NCI-H2081 treated with DMSO at 0.1 percent for 48 hours (cell line): Measurements from ENCODE around the gene BRCC3.
A peak's percentile ranks its signal among the peaks of the same experiment; 100 is the strongest.

Source experiments
- DNase-seq: peaks from one replicate; lab custom pipeline; 2025; lab: John Stamatoyannopoulos, UW

Gene BRCC3

GRCh38 chrX:155070975-155071693 lies at the start of gene BRCC3, which contains the start of the genes CMC4 and MTCP1:
TSS of gene BRCC3 (plus strand) at chrX:155071508. CDS start at chrX:155071528, 20 bp downstream.
TSS of gene CMC4 (minus strand) at chrX:155071136. CDS start at chrX:155064023, 7,113 bp downstream.
TSS of gene MTCP1 (minus strand) at chrX:155071136. CDS start at chrX:155066010, 5,126 bp downstream.
- no peak for DNase-seq

GRCh38 chrX:155022585-155022984 lies 48.7 kb upstream of the BRCC3 start, which contains the start of gene F8:
TSS of gene F8 (minus strand) at chrX:155022723. CDS start at chrX:155022552, 171 bp downstream.
- DNase-seq: no peak

DNA sequence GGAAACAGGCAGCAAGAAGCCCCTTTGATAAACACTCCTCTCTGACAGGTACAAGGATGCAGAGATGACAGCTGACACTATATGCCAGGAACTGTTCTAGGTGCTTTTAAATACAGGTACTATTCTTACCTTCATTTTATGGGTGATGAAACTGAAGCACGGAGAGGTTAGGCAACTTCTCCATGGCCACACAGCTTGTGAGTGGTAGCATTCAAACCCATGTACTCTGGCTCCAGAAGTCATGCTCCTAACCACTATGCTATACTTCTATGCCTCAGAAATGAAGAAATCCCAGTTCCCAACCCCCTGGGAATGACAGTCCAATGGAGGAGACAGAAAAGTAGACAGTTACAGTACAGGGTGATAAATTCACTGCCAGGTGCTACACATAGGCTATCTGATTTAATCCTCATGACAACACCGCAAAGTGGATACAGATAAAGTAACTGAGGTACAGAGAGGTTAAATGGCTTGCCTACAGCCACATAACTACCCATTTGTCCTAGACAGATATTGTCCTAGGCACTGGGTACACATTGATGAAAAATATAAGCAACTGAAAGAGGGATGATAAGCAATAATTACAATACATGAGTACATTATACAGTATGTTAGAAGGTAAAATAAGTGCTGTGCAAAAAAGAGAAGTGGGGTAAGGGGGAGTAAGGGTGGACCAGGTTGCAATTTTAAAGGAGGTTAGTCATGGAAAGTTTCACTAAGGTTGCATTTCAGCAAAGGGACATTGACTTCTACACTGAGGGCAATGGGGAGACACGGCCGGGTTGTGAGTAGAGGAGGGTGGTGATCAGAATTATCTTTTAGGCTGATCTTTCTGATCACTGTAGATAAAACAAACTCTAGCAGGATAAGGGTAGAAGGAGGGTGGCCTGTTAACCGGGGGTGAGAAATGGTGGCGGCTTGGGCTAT lies 47.1 kb upstream of the BRCC3 start:
- no peak for DNase-seq

DNA sequence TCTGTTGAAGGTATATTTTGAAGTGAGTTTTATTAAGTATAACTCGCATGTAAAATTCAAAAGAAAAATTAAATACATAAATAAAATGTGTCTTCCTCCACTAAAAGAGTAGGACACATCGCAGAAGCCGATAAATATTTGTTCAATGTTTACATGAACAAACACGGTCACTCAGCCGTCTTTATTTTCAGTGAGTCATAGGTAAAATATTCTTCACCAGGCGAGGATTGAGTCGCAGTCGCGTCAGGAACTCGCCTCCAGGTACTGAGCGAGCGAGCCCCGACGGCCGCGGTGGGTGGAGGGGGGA lies 44.9 kb upstream of the BRCC3 start:
- no peak for DNase-seq

DNA sequence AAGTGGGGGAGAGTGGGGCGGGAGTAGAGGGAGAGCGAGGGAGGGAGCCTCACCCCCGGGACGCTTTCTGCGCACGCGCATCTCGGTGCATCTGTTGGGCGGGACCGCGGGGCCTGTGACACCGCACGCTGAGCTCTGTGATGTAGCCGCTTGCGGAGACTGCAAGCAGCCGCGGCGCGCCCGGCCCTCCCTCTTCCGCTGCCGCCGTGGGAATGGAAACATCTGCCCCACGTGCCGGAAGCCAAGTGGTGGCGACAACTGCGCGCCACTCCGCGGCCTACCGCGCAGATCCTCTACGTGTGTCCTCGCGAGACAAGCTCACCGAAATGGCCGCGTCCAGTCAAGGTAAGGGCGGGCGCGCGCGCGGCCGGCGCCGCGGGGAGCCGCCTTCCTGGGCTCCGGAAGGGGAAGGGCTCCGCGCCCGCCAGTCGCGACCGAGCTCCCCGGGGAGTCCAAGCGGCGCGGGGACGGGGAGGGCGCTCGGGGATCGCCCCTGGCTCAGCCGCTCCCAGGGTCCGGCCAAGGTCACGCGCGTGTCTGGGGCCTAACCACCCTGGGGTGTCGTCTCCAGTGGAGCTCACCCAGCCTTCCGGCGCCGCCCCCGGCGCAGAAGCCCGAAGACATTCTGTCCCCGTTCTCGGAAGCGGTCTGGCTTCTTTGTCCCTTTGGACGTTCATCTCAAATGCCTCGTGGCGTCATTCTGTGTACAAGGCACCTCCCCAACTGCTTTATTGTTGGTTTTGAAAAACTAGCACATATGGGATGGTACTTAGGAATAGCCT lies 44.4 kb upstream of the BRCC3 start, which contains the start of gene FUNDC2:
TSS of gene FUNDC2 (plus strand) at position 118 of the 782 bp plus-strand sequence. CDS start at position 213, 95 bp downstream.
- peak; percentile 43 for DNase-seq

DNA sequence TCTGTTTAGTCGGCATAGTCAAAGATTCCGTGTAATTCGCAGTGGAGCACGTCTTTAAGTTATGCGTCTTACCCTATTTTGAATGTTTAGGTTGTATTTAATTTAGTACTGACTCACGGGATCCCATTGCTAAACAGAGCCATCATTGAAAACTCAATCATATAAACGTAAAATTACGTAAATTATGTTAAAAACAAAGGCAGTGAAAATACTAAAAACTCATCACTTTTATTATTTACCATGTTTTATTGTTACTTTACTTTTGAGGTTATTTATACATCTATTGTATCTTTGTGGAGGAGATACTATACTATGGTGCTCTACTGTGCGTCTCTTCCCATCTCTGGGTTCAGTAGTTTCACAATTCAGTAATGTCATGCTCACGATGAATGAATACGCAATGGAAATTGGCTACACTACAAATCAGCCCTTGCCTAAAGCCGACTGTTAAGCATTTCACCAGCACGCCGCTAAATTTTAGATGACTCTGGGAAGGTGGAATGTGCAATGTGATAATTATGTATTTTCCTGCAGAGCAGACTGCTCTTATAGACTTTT lies 43.7 kb upstream of the BRCC3 start:
- no peak for DNase-seq

- DNase-seq: no peak
Measured at GRCh38 chrX:155028129-155028528, 43.2 kb upstream of the BRCC3 start.

GRCh38 chrX:155028877-155029291 lies 42.4 kb upstream of the BRCC3 start:
- DNase-seq: no peak

- no peak for DNase-seq
Measured at GRCh38 chrX:155031657-155032056, 39.7 kb upstream of the BRCC3 start.

GRCh38 chrX:155035688-155036087 lies 35.6 kb upstream of the BRCC3 start:
- no peak for DNase-seq

DNA sequence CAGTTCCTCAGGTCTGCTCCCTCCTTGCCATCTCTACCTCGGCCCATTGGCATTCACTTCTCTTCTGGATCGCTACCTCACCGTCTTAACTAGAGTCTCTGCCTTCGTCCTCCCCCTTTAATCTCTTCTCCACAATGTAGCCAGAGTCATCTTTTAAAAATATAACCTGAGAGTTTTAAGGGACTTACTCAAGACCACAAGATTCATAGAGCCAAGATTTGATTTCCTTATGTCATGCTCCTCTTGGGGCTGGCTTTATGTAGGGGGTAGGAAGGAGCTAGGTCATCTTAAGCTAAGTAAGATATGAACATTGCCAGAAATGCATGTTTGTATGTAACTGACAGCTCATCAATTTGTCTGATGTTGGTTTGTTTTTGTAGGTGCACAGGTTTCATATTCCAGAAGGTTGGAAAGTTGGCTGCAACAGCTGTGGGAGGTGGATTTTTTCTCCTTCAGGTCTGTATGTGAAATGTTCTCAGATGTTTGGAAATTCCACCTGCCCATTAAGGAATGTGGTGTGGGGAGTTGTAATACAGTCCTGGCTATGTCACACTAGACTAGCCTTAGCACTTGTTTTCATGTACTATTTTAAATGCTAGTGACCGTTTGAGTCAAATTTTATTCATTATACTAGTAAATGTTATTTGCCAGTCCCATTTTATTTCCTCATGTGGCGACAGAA lies 25.0 kb upstream of the BRCC3 start:
- DNase-seq: no peak

GRCh38 chrX:155046811-155047528 lies 24.3 kb upstream of the BRCC3 start:
- DNase-seq: no peak

GRCh38 chrX:155048977-155049619 lies 22.2 kb upstream of the BRCC3 start:
- DNase-seq: no peak

- DNase-seq: no peak
Measured at GRCh38 chrX:155052738-155053498, 18.4 kb upstream of the BRCC3 start.

DNA sequence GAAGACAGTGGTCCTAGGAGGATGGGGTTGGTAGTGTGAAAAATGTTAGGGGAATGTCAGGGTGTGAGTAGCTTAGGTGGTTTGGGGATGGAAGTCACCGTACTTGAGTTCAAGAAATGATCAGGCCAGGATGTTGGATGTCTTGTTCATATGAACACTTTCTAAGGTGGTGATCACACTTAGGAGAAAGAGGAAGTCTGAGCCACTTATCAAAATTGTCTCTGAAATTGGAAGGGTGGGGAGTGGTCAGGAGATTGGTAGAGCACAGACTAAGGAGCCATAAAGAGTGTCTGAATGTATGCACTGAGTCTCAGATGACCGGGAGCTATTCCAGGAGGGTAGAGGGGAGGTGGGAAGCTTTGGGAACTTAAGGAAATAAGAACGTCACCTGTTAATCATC lies 17.7 kb upstream of the BRCC3 start:
- no peak for DNase-seq

DNA sequence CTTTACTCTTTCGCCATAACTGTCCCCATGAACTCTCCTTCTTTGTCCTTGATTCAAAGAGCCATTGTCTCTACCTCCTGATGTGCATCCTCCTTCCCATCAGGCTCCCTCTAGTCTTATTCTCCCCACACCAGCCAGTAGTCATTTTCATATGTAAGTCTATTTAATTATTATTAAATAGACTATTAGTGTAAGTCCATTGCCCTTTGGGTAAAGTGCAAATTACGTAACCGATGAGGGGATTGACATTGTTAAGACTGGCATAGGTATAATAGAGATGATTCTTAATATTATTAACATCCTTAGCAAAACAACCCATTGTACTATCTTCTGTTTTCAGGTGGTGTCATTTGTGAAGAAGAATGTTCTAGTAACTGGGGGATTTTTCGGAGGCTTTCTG lies 17.1 kb upstream of the BRCC3 start:
- no peak for DNase-seq

DNA sequence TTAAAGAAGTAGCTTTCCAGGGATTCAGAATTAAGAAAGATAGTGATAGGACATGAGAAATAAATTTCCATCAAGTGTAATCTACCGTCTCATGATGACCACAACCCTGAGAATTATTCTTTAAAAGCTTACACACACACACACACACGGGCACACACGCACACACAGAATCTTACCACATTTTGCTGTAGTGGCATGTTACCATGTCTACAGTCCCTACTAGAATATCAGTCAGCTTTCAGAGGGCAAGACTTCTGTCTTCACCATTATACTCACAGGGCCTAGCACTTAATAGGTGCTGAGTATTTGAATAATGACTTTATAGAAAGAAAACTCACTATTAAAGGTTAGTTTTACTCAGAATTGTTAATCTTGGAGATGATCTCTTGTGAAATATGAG lies 15.8 kb upstream of the BRCC3 start:
- no peak for DNase-seq

DNA sequence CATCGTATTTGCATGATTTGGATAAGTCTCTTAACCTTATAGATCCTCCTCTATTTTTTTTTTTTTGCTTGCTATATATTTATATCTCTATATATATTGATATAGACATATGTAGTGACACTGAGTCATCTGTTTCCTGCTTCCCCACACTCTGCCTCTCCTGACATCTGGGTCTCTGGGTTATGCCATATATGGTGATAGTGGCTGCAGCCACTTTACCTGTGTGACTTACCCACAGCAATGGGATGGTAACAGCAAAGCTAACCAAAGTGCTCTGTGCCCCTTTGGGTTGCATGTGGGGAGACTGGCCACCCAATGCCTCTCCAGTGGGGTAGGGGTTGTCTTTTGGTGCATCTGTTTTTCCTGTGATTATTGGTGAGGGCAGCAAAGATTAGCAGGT lies 14.8 kb upstream of the BRCC3 start:
- DNase-seq: no peak
